Measurements from ENCODE around the gene R3HDM1. TPM values are rescaled to one million over a fixed set of nuclear protein-coding genes. Genes with fewer than 3 reads are reported as not detected.

The R3HDM1 gene
- total RNA-seq, 1 experiment from 2014 or later = 62.6 TPM

DNA sequence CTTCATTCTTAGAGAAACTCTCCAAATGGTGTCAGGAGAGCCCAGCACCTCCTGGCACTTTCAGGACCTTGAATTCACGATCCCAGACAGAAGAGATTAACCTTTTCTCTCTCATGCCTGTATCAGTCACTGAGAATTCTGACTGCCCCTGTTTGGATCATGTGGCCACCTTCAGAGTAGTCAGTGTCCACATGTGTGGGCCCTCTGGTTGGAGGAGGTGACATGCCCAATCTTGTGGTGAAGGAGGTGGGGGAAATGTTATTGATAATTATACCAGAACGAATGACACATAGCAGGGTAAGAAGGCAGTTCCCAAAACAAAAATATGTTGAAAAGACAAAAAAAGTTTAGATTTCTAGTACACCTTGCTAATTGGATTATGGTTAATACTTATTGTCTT, 242.0 kb downstream of the R3HDM1 start:
- no peaks in the 10 kb centered on the region for H3K27me3 ChIP-seq (ENCODE audit: control insufficient read depth, insufficient read depth, low read length)
- CTCF ChIA-PET = no interaction called here
- no TSS peak for BruUV-seq (replicated peaks)
- H3K27ac ChIP-seq (ENCODE audit: low read length) = no peak overlapping the region
- DNase-seq (ENCODE audit: low read depth, low spot score) (no peak), ATAC-seq (no peak)
- intact Hi-C loops (cut with micrococcal nuclease; ENCODE audit: unreplicated experiment) (no loop called here), in situ Hi-C loops (cut with HindIII; ENCODE audit: low pct_unique_long_range_greater_than_20kb, low sequenced_read_pairs) (no loop called here)
- H3K4me1 ChIP-seq (ENCODE audit: control insufficient read depth, insufficient read depth, low read length) = no peaks in the 10 kb centered on the region
- no peak overlapping the region for H3K4me3 ChIP-seq (ENCODE audit: low read depth in 2 of 2, low read length in 2 of 2)
- TF ChIP-seq POLR2AphosphoS5 (IDR thresholded peaks at IDR 0.05; ENCODE audit: low read depth, low read length) (no peak), TCF7L2 (IDR thresholded peaks at IDR 0.05; ENCODE audit: low read depth, low read length) (no peak)
- H3K36me3 ChIP-seq (ENCODE audit: control insufficient read depth, insufficient read depth, low read length) = peaks cover 37% of the 10 kb centered on the region
- POLR2A ChIA-PET = no interaction called here
- no peaks in the 10 kb centered on the region for H3K9me3 ChIP-seq (ENCODE audit: control insufficient read depth, insufficient read depth, low read depth, low read length)

DNA sequence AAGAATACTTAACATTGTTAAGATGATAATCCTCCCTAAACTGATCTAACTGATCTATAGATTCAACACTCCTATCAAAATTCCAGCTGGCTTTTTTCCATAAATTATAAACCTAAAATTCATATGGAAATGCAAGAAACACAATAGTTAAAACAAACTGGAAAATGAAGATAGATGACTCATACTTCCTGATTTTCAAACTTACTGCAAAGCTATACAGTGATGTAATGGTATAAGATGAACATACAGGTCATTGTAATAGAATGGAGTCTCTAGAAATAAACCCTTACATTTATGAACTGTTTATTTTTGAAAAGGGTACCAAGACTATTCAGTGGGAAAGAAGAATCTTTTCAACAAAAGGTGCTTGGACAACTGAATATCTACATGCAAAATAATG, 242.6 kb downstream of the R3HDM1 start:
- intact Hi-C loops (cut with micrococcal nuclease; ENCODE audit: unreplicated experiment) (no loop called here), in situ Hi-C loops (cut with HindIII; ENCODE audit: low pct_unique_long_range_greater_than_20kb, low sequenced_read_pairs) (no loop called here)
- no TSS peak for BruUV-seq (replicated peaks)
- Histone ChIP-seq H3K9me3 (ENCODE audit: control insufficient read depth, insufficient read depth, low read depth, low read length) (no peaks in the 10 kb centered on the region), H3K36me3 (ENCODE audit: control insufficient read depth, insufficient read depth, low read length) (peaks cover 43% of the 10 kb centered on the region), H3K4me1 (ENCODE audit: control insufficient read depth, insufficient read depth, low read length) (no peaks in the 10 kb centered on the region), H3K27me3 (ENCODE audit: control insufficient read depth, insufficient read depth, low read length) (no peaks in the 10 kb centered on the region), H3K27ac (ENCODE audit: low read length) (no peak overlapping the region), H3K4me3 (ENCODE audit: low read depth in 2 of 2, low read length in 2 of 2) (no peak overlapping the region)
- CTCF ChIA-PET = no interaction called here
- POLR2A ChIA-PET = no interaction called here
- no peak for ATAC-seq
- no peak for DNase-seq (ENCODE audit: low read depth, low spot score)
- TF ChIP-seq, protein P1, sequence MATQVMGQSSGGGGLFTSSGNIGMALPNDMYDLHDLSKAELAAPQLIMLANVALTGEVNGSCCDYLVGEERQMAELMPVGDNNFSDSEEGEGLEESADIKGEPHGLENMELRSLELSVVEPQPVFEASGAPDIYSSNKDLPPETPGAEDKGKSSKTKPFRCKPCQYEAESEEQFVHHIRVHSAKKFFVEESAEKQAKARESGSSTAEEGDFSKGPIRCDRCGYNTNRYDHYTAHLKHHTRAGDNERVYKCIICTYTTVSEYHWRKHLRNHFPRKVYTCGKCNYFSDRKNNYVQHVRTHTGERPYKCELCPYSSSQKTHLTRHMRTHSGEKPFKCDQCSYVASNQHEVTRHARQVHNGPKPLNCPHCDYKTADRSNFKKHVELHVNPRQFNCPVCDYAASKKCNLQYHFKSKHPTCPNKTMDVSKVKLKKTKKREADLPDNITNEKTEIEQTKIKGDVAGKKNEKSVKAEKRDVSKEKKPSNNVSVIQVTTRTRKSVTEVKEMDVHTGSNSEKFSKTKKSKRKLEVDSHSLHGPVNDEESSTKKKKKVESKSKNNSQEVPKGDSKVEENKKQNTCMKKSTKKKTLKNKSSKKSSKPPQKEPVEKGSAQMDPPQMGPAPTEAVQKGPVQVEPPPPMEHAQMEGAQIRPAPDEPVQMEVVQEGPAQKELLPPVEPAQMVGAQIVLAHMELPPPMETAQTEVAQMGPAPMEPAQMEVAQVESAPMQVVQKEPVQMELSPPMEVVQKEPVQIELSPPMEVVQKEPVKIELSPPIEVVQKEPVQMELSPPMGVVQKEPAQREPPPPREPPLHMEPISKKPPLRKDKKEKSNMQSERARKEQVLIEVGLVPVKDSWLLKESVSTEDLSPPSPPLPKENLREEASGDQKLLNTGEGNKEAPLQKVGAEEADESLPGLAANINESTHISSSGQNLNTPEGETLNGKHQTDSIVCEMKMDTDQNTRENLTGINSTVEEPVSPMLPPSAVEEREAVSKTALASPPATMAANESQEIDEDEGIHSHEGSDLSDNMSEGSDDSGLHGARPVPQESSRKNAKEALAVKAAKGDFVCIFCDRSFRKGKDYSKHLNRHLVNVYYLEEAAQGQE (IDR thresholded peaks at IDR 0.05; ENCODE audit: insufficient read depth in 1 of 2, low read depth in 2 of 2, low read length in 1 of 2) = no peak

Small RNA genes within 50 kb of the gene (microRNA-seq; reads per million reads assigned to microRNA genes)
- 300 reads per million, percentile 68 among the genes with 10 or more reads in this experiment for gene MIR128-1 (ENCODE audit: unreplicated experiment)

Other genes starting within 250 kb of the R3HDM1 start
- 11.7 TPM for gene ZRANB3, start 266 bp upstream of the R3HDM1 start, total RNA-seq (2021; ENCODE audit: unreplicated experiment)
- 83.7 TPM for gene UBXN4, start 210.4 kb downstream of the R3HDM1 start, total RNA-seq (2021; ENCODE audit: unreplicated experiment)

All from Panc1 (cell line).